ENCODE measurements around the gene FSIP1.

The FSIP1 gene

GRCh38 chr15:39756806-39757522, 25.7 kb downstream of the FSIP1 start:
- DNase-seq, result peak; percentile 67

- DNase-seq, result no peak
These were observed 29.6 kb downstream of the FSIP1 start for GRCh38 chr15:39752991-39753390.

- no peak for DNase-seq
These were observed 30.4 kb downstream of the FSIP1 start for GRCh38 chr15:39752246-39752645.

DNA sequence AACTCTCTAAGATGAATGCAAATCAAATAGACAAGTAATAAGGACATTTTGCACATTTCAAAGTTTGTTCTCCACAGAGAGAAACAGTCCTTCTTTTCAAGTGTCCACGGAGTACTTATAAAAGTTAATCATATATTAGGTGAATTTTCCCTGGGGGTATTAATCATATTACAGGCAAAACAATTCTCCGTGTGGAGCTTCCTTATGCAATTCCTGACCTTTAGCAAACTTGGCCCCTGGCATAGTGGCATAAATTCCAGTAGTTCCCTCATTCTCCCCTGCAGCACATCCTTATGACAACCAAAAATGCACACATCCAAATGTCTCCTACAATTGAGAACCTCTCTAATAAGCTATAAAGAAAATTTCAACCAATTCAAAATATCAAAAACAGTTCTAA, 34.4 kb downstream of the FSIP1 start:
- no peak for DNase-seq

- no peak for DNase-seq
These were observed 35.3 kb downstream of the FSIP1 start for GRCh38 chr15:39747326-39747725.

DNA sequence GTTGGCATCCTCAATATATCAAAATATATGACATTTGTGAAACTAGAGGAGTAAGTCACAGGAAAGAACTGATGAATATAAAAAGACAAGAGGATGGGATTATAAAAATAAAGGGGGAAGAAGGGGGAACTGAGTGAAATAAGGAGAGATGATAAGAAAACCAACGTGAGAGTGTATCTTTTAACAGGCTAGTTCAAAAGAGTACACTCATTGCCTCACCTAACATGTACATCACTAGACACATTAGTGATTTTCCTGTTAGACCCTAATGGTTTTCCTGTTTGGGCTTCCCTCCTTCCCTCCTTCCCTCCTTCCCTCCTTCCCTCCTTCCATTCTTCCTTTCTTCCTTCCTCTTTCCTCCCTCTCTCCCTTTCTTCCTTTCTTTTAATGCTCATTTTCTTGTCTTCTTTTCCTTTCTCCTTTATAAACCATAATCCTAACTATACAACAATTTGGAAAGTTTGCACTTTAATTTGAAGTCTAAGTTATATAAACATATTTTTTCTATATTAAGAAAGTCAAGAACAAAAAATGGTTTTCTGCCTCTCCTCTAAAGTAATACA, 35.8 kb downstream of the FSIP1 start:
- DNase-seq, result no peak

- DNase-seq, result no peak
These were observed 36.5 kb downstream of the FSIP1 start for GRCh38 chr15:39746176-39746575.

- no peak for DNase-seq
These were observed 37.2 kb downstream of the FSIP1 start for GRCh38 chr15:39745415-39745814.

GRCh38 chr15:39744334-39745103, 38.1 kb downstream of the FSIP1 start:
- no peak for DNase-seq

DNA sequence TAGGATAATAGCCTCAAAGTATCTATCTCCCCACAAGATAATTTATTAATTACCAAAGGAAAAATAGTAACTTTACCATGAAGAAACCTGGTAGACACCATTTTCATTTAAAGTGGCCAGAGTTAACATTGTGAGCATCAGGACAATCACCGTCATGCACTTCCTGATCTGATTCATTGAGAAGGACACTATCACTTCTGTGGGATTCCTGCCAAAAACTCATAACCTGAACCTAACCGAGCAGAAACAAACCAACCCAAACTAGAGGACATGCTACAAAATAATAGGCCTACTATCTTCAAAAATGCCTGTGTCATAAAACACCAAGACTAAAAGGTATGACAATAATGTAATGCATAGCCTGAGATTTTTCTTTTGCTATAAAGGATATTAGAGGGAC, 39.0 kb downstream of the FSIP1 start:
- DNase-seq, result no peak

- DNase-seq, result no peak
These were observed 41.4 kb downstream of the FSIP1 start for GRCh38 chr15:39741258-39741657.

- no peak for DNase-seq
These were observed 43.6 kb downstream of the FSIP1 start for GRCh38 chr15:39738998-39739397.

GRCh38 chr15:39737196-39737550, 45.5 kb downstream of the FSIP1 start:
- no peak for DNase-seq

DNA sequence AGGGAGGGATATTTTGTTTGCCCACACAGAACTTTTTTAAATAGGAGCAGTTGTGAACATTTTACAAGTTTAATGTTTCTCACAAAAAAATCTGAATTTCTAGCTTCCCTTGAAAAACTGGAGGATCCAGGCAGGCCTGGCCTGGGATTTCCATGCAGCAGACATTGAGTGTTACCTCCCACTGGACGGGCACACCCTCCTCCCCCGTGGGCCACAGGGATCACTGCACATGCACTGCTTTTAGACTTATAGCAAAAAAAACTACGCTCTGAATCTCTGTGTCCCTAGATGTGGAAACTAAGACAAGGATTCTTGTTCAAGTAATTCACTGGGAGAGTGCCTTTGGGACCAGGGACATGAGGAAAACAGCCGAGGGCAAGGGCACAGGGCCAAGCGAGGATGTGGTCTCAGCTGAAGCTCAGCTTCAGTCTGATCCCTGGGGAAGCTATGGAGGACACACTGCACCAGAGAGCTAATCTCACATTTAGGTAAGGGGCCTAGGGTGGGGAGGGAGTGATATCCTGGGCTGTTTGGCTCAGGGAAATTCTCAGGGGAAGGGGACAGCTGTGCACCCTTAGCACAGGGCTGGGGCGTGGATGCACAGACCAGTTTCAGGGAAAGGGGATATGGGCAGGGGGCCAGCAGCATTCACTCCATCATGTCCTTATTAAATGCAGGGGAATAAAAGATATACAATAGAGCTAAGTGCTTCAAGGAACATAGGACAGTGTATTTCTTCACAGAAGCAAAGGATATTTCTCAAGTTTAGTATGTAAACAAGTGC, 46.0 kb downstream of the FSIP1 start:
- no peak for DNase-seq

DNA sequence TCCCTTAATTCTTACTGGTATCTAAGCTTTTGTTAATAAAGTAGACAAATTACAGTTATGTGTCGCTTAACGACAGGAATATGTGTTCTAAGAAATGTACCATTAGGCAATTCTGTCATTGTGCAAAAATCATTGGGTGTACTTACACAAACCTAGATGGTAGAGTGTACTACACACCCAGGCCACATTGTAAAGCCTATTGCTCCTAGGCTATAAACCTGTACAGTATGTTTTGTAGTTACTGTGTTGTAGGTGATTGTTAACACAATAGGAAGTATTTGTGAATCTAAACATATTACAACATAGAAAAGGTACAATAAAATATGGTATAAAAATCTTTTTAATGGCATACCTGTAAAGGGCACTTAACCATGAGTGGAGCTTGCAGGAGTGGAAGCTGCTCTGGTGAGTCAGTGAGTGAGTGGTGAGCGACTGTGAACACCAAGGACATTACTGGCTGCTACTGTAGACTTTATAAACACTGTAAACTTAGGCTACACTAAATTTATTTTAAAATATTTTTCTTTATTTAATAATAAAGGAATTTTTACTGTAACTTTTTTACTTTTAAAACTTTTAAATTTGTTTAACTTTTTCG, 47.4 kb downstream of the FSIP1 start:
- no peak for DNase-seq

- DNase-seq, result no peak
These were observed 51.4 kb downstream of the FSIP1 start for GRCh38 chr15:39731266-39731665.

GRCh38 chr15:39730552-39730951, 52.1 kb downstream of the FSIP1 start:
- no peak for DNase-seq

DNA sequence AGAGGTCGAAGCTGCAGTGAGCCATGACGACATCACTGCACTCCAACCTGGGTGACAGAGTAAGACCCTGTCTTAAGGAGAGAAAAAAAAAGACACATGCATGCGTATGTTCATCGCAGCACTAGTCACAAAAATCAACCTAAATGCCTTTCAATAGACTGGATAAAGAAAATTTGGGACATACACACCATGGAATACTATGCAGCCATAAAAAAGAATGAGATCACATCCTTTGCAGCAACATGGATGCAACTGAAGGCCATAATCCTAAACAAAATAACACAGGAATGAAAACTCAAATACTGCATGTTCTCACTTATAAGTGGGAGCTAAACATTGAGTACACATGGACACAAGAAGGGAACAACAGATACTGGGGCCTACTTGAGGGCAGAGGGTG, 53.1 kb downstream of the FSIP1 start:
- DNase-seq, result no peak

GRCh38 chr15:39728845-39729244, 53.8 kb downstream of the FSIP1 start:
- DNase-seq, result no peak

DNA sequence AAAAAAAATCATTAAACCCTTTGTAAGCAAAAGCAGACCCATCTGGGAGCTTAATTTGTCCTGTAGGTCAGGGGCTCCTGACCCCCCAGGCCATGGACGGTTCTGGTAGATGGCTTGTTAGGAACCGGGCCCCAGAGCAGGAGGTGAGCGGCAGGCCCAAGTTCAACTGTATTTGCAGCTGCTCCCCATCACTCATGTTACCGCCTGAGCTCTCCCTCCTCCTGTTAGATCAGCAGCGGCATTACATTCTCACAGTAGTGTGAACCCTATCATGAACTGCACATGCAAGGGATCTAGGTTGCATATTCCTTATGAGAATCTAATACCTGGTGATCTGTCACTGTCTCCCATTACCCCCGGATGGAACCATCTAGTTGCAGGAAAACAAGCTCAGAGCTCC, 60.7 kb downstream of the FSIP1 start:
- DNase-seq, result no peak

DNA sequence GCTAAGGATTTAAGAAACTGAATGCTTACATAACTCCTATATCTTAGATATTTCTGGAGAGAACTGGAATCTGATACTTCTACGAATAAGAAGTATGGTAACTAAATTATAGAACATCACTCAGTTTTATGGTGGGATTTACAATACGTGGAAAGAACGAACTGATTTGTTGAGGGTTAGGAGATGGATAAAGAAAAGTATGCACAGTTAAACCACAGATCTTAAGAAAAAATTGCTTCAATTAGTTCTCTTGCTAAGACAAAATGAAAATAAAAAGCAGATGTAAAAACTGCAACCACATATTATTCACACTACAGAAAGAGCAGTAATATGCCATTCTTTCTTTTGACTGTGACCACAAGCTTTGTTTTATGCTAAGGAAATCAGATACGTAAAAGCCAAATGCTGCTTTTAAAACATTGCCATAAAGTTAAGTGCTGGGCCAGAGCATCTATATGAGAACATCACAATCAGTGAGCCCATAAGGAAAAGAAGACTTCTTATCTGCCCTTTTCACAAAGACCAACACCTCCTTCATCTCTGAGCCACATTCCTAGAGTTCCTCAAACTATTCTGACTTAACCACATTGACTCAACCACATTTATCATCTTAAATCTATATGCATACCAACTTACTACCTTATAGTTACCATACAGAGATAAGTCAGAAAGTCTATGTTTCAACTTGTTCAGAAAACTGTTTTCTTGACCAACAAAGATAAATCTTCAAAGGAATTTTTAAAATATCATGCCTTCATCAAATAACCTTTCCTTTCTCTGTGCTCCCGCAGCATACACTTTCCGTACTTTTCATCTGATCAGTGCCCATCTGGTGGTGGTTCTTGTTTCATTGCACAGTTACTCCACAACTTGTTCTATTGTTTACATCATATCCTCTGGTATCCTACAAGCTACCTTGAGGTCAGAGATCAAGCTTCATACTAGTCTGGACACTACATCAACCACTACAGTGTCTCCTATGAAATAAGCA, 61.7 kb downstream of the FSIP1 start:
- DNase-seq, result no peak

DNA sequence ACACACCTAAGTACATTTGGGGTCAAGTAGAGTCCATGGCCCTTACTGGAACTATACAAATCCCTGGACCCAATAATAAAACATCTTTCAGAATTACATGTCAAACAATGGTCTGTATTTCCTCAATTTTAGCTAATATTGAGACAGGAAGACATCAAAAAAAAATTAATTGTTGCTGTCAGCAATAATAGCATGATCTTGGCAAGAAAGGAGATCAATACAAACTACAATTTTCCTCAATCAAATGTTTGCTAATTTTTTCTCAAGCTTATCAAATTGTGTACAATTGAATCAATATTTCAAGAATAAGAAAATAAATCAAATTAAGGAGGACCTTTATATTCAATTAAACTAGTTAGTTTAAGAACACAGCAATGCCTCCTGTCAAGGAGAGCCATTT, 62.6 kb downstream of the FSIP1 start:
- no peak for DNase-seq

All from CD4-positive, alpha-beta T cell treated with Interleukin-10 for 1 hour (primary cell).